ENCODE data around the gene LRRC8E. TPM values are rescaled to one million over a fixed set of nuclear protein-coding genes. Genes with fewer than 3 reads are reported as not detected.
A peak's percentile ranks its signal among the peaks of the same experiment; 100 is the strongest.

LRRC8E gene
- total RNA-seq: 1 to 10 TPM; 2.8 to 3.4 TPM
- polyA plus RNA-seq (2013, experiment 1 of 2): 0.68 TPM
- polyA plus RNA-seq (2013, experiment 2 of 2): 1.2 TPM
- long read RNA-seq, experiment 1, partial matches to known transcripts: 0 of 4 reads
- long read RNA-seq, experiment 1, other reads (novel, unspliced or antisense): 2 of 4 reads
- long read RNA-seq, experiment 2, transcript LRRC8E-201 (3 exons, 3,595 nt): major isoform, 7 of 9 reads
- long read RNA-seq, experiment 2, partial matches to known transcripts: 0 of 9 reads
- long read RNA-seq, experiment 2, other reads (novel, unspliced or antisense): 2 of 9 reads
- long read RNA-seq, experiment 3, transcript LRRC8E-201 (3 exons, 3,595 nt): major isoform, 19 of 23 reads
- long read RNA-seq, experiment 3, partial matches to known transcripts: 0 of 23 reads
- long read RNA-seq, experiment 3, other reads (novel, unspliced or antisense): 3 of 23 reads
- long read RNA-seq, experiment 4, partial matches to known transcripts: 0 of 7 reads
- long read RNA-seq, experiment 4, other reads (novel, unspliced or antisense): 6 of 7 reads

DNA sequence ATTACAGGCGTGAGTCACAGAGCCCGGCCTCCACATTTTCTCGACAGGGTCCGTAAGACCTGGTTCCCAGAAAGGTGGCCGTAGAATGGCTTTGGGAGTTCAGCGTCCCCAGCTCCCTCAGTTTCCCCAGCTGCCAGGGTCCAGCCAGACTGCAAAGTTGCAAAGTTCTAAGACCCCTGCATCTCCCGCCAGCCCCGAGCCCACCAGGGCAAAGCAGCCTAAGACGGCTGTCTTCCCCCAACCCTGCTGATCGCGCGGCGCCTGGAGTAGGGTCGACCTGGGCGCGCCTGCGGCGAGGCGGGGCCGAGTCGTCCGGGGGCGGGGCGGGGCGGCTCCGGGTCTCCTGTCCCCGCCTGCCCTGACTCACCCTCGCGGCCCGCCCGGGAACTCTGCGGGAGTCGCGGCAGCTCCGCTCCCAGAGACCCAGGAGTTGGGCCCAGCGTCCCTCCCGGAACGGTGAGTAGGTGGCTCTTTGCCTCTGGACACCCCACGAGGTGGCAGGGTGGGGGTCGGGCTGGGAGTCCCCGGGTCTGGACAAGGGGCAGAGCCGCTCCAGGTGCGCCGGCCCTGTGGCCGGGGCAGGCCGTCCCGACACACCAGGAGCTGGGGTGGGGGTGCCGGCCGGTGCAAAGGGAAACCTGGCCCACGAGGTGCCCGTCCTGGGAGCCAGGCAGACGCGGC is at the start of gene LRRC8E:
Gene LRRC8E (plus strand): TSS at position 366 of the 681 bp plus-strand sequence. CDS start 7,094 bp downstream, outside the sequence.
- Histone ChIP-seq H3K36me3 (ENCODE audit: control insufficient read depth, insufficient read depth, low read length) (no peaks in the 10 kb centered on the region), H3K9ac (ENCODE audit: extremely low read depth, low read length, poor library complexity, severe bottlenecking) (no peak within 1 kb of the TSS), H3K27me3 (ENCODE audit: control insufficient read depth, insufficient read depth, low read length, poor library complexity, severe bottlenecking) (no peaks in the 10 kb centered on the region), H3K4me1 (ENCODE audit: control insufficient read depth, insufficient read depth, low read length) (no peaks in the 10 kb centered on the region), H3K9me3 (ENCODE audit: control insufficient read depth, low read length) (no peaks in the 10 kb centered on the region), H3K27ac (ENCODE audit: low read depth, low read length) (no peak within 1 kb of the TSS), H3K4me3 (ENCODE audit: low read length) (peak within 1 kb of the TSS; percentile 76)
- peak; percentile 94 for DNase-seq
- H3K27me3 Mint-ChIP-seq (ENCODE audit: insufficient read depth): peaks cover 39% of the 10 kb centered on the region
- no peaks in the 10 kb centered on the region for H3K36me3 Mint-ChIP-seq (ENCODE audit: low read depth)
- H3K9me3 Mint-ChIP-seq: no peaks in the 10 kb centered on the region
- peak within 1 kb of the TSS; percentile 53 for H3K4me3 Mint-ChIP-seq
- 14 to 15% methylated on average over 28 to 53 of the region's 53 CpGs for WGBS, 2 experiments (ENCODE audit: insufficient coverage in 1 of 2, insufficient read length in 1 of 2)
- peak within 1 kb of the TSS; percentile 55 for H3K27ac Mint-ChIP-seq
- H3K4me1 Mint-ChIP-seq: no peaks in the 10 kb centered on the region
- TF ChIP-seq, protein P1, sequence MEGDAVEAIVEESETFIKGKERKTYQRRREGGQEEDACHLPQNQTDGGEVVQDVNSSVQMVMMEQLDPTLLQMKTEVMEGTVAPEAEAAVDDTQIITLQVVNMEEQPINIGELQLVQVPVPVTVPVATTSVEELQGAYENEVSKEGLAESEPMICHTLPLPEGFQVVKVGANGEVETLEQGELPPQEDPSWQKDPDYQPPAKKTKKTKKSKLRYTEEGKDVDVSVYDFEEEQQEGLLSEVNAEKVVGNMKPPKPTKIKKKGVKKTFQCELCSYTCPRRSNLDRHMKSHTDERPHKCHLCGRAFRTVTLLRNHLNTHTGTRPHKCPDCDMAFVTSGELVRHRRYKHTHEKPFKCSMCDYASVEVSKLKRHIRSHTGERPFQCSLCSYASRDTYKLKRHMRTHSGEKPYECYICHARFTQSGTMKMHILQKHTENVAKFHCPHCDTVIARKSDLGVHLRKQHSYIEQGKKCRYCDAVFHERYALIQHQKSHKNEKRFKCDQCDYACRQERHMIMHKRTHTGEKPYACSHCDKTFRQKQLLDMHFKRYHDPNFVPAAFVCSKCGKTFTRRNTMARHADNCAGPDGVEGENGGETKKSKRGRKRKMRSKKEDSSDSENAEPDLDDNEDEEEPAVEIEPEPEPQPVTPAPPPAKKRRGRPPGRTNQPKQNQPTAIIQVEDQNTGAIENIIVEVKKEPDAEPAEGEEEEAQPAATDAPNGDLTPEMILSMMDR (conservative IDR thresholded peaks at IDR 0.05): no peak

DNA sequence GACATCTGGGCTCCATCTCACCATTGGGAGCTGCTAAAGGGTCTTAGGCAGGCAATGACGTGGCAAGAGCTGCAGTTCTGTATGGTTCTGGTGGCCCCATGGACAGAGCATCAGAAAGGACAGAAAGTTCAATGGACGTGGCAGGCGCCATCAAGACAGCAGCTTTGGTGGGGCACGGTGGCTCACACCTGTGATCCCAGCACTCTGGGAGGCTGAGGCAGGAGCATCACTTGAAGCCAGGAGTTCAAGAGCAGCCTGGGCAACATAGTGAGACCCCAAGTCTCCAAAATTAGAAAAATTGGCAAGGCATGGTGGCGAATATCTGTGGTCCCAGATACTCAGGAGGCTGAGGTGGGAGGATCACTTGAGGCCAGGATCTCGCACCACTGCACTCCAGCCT is 48.8 kb upstream of the LRRC8E start:
- Histone ChIP-seq H3K27me3 (ENCODE audit: control insufficient read depth, insufficient read depth, low read length, poor library complexity, severe bottlenecking) (peaks cover 5% of the 10 kb centered on the region), H3K9ac (ENCODE audit: extremely low read depth, low read length, poor library complexity, severe bottlenecking) (no peak overlapping the region), H3K27ac (ENCODE audit: low read depth, low read length) (no peak overlapping the region), H3K9me3 (ENCODE audit: control insufficient read depth, low read length) (no peaks in the 10 kb centered on the region), H3K4me1 (ENCODE audit: control insufficient read depth, insufficient read depth, low read length) (no peaks in the 10 kb centered on the region), H3K36me3 (ENCODE audit: control insufficient read depth, insufficient read depth, low read length) (no peaks in the 10 kb centered on the region), H3K4me3 (ENCODE audit: low read length) (no peak overlapping the region)
- DNase-seq: no peak
- no peaks in the 10 kb centered on the region for H3K36me3 Mint-ChIP-seq (ENCODE audit: low read depth)
- H3K27ac Mint-ChIP-seq: no peak overlapping the region
- no peaks in the 10 kb centered on the region for H3K9me3 Mint-ChIP-seq
- H3K4me1 Mint-ChIP-seq: no peaks in the 10 kb centered on the region
- H3K4me3 Mint-ChIP-seq: no peak overlapping the region
- peaks cover 32% of the 10 kb centered on the region for H3K27me3 Mint-ChIP-seq (ENCODE audit: insufficient read depth)
- 87 to 90% methylated on average over 5 to 6 of the region's 6 CpGs for WGBS, 2 experiments (ENCODE audit: insufficient coverage in 1 of 2, insufficient read length in 1 of 2)
- TF ChIP-seq, protein P1 (conservative IDR thresholded peaks at IDR 0.05): no peak

DNA sequence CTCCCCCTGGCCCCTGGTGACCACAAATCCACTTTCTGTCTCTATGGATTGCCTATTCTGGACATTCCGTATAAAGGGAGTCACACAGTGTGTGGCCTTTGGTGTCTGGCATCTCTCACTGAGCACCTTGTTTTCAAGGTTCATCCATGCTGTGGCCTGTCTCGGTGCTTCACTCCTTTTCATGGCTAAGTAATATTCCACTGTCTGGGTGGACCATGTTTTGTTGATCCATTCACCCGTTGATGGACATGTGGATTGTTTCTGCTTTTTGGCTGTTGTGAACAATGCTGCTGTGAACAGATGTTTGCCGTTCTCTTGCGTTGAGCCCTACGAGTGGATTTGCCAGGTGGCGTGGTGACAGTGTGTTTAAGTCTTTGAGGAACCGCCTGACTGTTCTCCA is 47.7 kb upstream of the LRRC8E start:
- H3K9ac ChIP-seq (ENCODE audit: extremely low read depth, low read length, poor library complexity, severe bottlenecking): no peak overlapping the region
- no peak overlapping the region for H3K27ac Mint-ChIP-seq
- 96% methylated on average over 8 of the region's 8 CpGs for WGBS, 2 experiments (ENCODE audit: insufficient coverage in 1 of 2, insufficient read length in 1 of 2)
- TF ChIP-seq, protein P1 (conservative IDR thresholded peaks at IDR 0.05): no peak
- no peak overlapping the region for H3K27ac ChIP-seq (ENCODE audit: low read depth, low read length)
- H3K36me3 ChIP-seq (ENCODE audit: control insufficient read depth, insufficient read depth, low read length): no peaks in the 10 kb centered on the region
- peaks cover 5% of the 10 kb centered on the region for H3K27me3 ChIP-seq (ENCODE audit: control insufficient read depth, insufficient read depth, low read length, poor library complexity, severe bottlenecking)
- H3K4me3 ChIP-seq (ENCODE audit: low read length): no peak overlapping the region
- H3K4me3 Mint-ChIP-seq: no peak overlapping the region
- no peaks in the 10 kb centered on the region for H3K36me3 Mint-ChIP-seq (ENCODE audit: low read depth)
- no peak for DNase-seq
- H3K4me1 ChIP-seq (ENCODE audit: control insufficient read depth, insufficient read depth, low read length): no peaks in the 10 kb centered on the region
- no peaks in the 10 kb centered on the region for H3K4me1 Mint-ChIP-seq
- H3K9me3 ChIP-seq (ENCODE audit: control insufficient read depth, low read length): no peaks in the 10 kb centered on the region
- peaks cover 29% of the 10 kb centered on the region for H3K27me3 Mint-ChIP-seq (ENCODE audit: insufficient read depth)
- H3K9me3 Mint-ChIP-seq: no peaks in the 10 kb centered on the region

All from endodermal cell (in vitro differentiated cells).